SU-DHL-6 (cell line): ENCODE results near the gene NDUFA7.
"Not testable (repeated sequence)": the region's sequence is repeated elsewhere in the genome, so short reads cannot be mapped to it uniquely, and the experiment has no call there.

Experiments
- H2AFZ ChIP-seq: fragments of 200-600 bp; sonication (generic); 2 replicates; pipeline ENCODE4 v1.6.1; 2014; ENCODE audit warnings: low read depth, mild to moderate bottlenecking, moderate library complexity, mixed read lengths, antibody characterized with exemption, low read length; ENCODE audit not compliant: severe bottlenecking
- H3F3A ChIP-seq: fragments of 200-600 bp; shearing (Covaris generic); 2 replicates; pipeline ENCODE4 v1.6.0; 2016; ENCODE audit warnings: antibody characterized with exemption, mild to moderate bottlenecking; ENCODE audit not compliant: insufficient read depth
- H3K27ac ChIP-seq: fragments of 200-600 bp; sonication (generic); 2 replicates; pipeline ENCODE4 v1.5.1; 2016; ENCODE audit warnings: low read depth, mild to moderate bottlenecking, low read length, moderate library complexity, mixed read lengths
- H3K27me3 ChIP-seq: fragments of 200-600 bp; sonication (generic), shearing (Covaris generic); 2 replicates; pipeline ENCODE4 v1.6.0; 2014; ENCODE audit warnings: mild to moderate bottlenecking, low read length
- H3K36me3 ChIP-seq: fragments of 200-600 bp; sonication (generic); 2 replicates; pipeline ENCODE4 v1.6.1; 2014; ENCODE audit warnings: mild to moderate bottlenecking, low read length, mixed read lengths
- H3K4me2 ChIP-seq: fragments of 300-600, 200-600 bp; shearing (Covaris generic), sonication (generic); 2 replicates; pipeline ENCODE4 v1.6.0; 2014; ENCODE audit warnings: low read length, low read depth, mild to moderate bottlenecking; ENCODE audit not compliant: poor library complexity, severe bottlenecking
- H3K4me3 ChIP-seq: fragments of 200-600 bp; sonication (generic); 2 replicates; pipeline ENCODE4 v1.5.1; 2014; ENCODE audit warnings: antibody characterized with exemption, low read length, mild to moderate bottlenecking, mixed read lengths; ENCODE audit not compliant: insufficient read depth, poor library complexity, severe bottlenecking
- H3K79me2 ChIP-seq: fragments of 200-600 bp; sonication (generic); 2 replicates; pipeline ENCODE4 v1.6.1; 2014; ENCODE audit warnings: mild to moderate bottlenecking, low read length, moderate library complexity; ENCODE audit not compliant: insufficient read depth
- H3K9ac ChIP-seq: fragments of 200-600 bp; sonication (generic); 2 replicates; pipeline ENCODE4 v1.7.0; 2014; ENCODE audit warnings: mild to moderate bottlenecking, low read length
- H3K9me2 ChIP-seq: fragments of 200-600 bp; sonication (generic); replicated peaks from 2 replicates; pipeline ENCODE4 v1.6.1; 2014; ENCODE audit warnings: low read length; ENCODE audit not compliant: insufficient read depth
- H3K9me3 ChIP-seq: fragments of 200-600 bp; sonication (generic); 2 replicates; pipeline ENCODE4 v1.6.1; 2014; ENCODE audit warnings: low read length, mixed read lengths; ENCODE audit not compliant: insufficient read depth
- H4K20me1 ChIP-seq: fragments of 200-600 bp; sonication (generic); 2 replicates; pipeline ENCODE4 v1.6.1; 2014; ENCODE audit warnings: low read depth, mild to moderate bottlenecking, antibody characterized with exemption, low read length, moderate library complexity, mixed read lengths
- EZH2phosphoT487 ChIP-seq: fragments of 200-600 bp; sonication (generic), shearing (Covaris generic); conservative IDR thresholded peaks from 2 replicates; pipeline ENCODE4 v1.6.1; 2018; ENCODE audit warnings: mild to moderate bottlenecking, antibody characterized with exemption, low read length, moderate library complexity, mixed read lengths
- TF ChIP-seq, protein P1 (sequence below): fragments of 200-600 bp; sonication (generic); IDR thresholded peaks from one replicate; pipeline ENCODE4 v1.5.1; 2017; ENCODE audit warnings: antibody characterized with exemption, mild to moderate bottlenecking, low read length, moderate library complexity; ENCODE audit not compliant: insufficient read depth, poor library complexity, severe bottlenecking

NDUFA7 gene

DNA sequence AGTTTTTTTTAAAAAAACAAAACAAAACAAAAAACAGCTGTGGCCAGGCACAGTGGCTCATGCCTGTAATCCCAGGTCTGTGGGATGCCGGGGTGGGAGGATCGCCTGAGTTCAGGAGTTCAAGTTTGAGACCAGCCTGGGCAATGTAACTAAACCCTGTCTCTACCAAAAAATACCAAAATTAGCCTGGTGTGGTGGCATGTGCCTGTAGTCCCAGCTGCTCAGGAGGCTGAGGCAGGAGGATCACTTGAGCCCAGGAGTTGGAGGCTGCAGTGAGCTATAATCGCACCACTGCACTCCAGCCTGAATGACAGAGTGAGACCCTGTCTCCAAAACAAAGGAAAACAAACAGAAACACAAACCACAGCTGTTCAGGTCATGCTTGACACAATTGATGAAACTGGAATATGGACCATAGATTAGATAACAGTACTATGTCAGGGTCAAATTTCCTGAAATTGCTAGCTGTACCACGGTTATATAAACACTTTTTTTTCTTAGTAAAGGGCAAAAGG lies 35.9 kb upstream of the NDUFA7 start:
- no peak overlapping the region for H3K4me2 ChIP-seq
- H3K9ac ChIP-seq = no peak overlapping the region
- H4K20me1 ChIP-seq = no peaks in the 10 kb centered on the region
- no peak overlapping the region for H3K27ac ChIP-seq
- H3F3A ChIP-seq = no peaks in the 10 kb centered on the region
- no peaks in the 10 kb centered on the region for H3K27me3 ChIP-seq
- no peak for TF ChIP-seq EZH2phosphoT487
- TF ChIP-seq, protein P1, sequence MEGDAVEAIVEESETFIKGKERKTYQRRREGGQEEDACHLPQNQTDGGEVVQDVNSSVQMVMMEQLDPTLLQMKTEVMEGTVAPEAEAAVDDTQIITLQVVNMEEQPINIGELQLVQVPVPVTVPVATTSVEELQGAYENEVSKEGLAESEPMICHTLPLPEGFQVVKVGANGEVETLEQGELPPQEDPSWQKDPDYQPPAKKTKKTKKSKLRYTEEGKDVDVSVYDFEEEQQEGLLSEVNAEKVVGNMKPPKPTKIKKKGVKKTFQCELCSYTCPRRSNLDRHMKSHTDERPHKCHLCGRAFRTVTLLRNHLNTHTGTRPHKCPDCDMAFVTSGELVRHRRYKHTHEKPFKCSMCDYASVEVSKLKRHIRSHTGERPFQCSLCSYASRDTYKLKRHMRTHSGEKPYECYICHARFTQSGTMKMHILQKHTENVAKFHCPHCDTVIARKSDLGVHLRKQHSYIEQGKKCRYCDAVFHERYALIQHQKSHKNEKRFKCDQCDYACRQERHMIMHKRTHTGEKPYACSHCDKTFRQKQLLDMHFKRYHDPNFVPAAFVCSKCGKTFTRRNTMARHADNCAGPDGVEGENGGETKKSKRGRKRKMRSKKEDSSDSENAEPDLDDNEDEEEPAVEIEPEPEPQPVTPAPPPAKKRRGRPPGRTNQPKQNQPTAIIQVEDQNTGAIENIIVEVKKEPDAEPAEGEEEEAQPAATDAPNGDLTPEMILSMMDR = no peak
- no peaks in the 10 kb centered on the region for H3K79me2 ChIP-seq
- H3K9me3 ChIP-seq = no peaks in the 10 kb centered on the region
- no peaks in the 10 kb centered on the region for H3K36me3 ChIP-seq
- H3K9me2 ChIP-seq = no peaks in the 10 kb centered on the region
- H3K4me3 ChIP-seq = no peak overlapping the region
- no peak overlapping the region for H2AFZ ChIP-seq

DNA sequence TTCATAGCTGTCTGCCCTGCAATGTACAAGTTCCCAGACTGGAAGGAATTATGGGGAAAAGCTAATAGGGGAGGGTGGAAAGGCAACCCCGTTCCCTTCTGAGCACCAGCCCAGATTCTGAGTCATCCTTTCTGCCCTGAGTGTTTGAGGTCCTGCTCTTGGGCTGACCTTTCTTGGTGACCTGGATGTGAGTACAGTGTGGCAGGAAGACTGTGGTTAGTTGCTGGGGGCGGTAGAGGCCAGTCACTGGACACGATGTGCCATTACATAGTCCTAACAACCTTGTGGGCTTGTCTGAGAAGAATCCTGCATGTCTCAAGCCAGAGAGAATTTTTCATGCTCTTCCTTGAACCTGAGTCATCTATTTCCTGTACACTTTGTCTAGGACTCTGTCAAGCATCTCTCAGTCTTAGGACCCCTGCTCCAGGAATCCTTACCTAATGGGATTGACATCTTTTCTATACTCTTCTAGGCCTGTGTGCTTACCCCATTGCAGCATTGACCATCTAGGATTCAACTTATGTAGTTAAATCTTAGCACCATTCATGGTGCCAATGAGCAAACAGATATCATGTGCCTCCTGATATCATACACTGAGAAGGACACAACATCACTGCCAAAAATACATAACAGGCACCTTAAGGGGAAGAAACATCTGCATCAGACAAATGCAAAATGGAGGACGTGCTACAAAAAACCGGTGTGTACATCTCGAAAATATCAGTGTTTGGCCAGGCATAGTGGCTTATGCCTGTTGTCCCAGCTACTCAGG lies 34.6 kb upstream of the NDUFA7 start:
- no peak overlapping the region for H3K4me2 ChIP-seq
- no peak overlapping the region for H3K27ac ChIP-seq
- H3K79me2 ChIP-seq = no peaks in the 10 kb centered on the region
- no peak overlapping the region for H3K4me3 ChIP-seq
- TF ChIP-seq, protein P1 = no peak
- TF ChIP-seq EZH2phosphoT487 = no peak
- no peaks in the 10 kb centered on the region for H3K27me3 ChIP-seq
- no peak overlapping the region for H3K9ac ChIP-seq
- no peaks in the 10 kb centered on the region for H3F3A ChIP-seq
- no peaks in the 10 kb centered on the region for H3K9me3 ChIP-seq
- no peaks in the 10 kb centered on the region for H3K36me3 ChIP-seq
- no peaks in the 10 kb centered on the region for H3K9me2 ChIP-seq
- no peak overlapping the region for H2AFZ ChIP-seq
- H4K20me1 ChIP-seq = no peaks in the 10 kb centered on the region

DNA sequence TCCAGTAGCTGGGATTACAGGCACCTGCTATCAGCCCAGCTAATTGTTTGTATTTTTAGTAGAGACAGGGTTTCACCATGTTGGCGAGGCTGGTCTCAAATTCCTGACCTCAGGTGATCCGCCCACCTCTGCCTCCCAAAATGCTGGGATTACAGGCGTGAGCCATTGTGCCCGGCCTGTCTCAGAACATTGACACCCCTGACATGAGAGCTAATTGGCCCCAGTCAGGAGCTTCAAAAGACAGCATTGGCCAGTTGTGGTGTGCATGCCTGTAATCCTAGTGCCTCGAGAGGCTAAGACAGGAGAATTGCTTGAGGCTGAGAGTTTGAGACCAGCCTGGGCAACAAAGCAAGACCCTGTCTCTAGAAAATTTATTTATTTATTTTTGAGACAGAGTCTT lies 31.7 kb upstream of the NDUFA7 start:
- not testable (repeated sequence) for H3K27ac ChIP-seq, H3K27me3 ChIP-seq, H4K20me1 ChIP-seq, H2AFZ ChIP-seq, H3K9ac ChIP-seq, H3K36me3 ChIP-seq, H3K4me3 ChIP-seq, H3F3A ChIP-seq, H3K79me2 ChIP-seq, H3K9me3 ChIP-seq, H3K9me2 ChIP-seq, H3K4me2 ChIP-seq

DNA sequence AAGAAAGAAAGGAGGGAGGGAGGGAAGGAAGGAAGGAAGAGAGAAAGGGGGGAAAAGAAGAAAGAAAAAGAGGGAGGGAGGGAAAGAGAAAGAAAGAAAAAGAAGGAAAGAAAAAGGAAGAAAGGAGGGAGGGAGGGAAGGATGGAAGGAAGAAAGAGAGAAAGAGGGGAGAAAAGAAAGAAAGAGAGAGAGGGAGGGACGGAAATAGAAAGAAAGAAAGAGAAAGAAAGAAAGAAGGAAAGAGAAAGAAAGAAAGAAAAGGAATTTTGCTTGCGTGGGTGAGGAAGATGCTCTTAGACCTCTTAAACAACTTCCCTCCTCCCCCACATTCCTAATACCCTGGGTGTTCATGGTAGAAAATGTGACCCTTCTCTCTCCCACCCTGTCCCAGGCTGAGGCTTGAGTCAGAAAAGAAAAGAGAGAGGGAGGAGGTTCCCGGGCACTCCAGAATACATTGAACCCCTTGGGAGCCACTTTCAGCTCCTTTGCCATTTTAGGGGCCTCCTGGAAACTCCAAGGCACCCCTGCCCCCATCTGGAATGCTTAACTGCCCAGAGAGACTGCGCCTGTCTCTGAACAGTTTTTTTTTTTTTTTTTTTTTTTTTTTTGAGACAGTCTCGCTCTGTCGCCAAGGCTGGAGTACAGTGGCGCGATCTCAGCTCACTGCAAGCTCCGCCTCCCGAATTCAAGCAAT lies 31.1 kb upstream of the NDUFA7 start:
- H3K4me3 ChIP-seq = no peak overlapping the region
- no peak for TF ChIP-seq EZH2phosphoT487
- TF ChIP-seq, protein P1 = no peak
- no peaks in the 10 kb centered on the region for H3K36me3 ChIP-seq
- no peaks in the 10 kb centered on the region for H3F3A ChIP-seq
- H4K20me1 ChIP-seq = no peaks in the 10 kb centered on the region
- H3K4me2 ChIP-seq = no peak overlapping the region
- H3K27ac ChIP-seq = no peak overlapping the region
- H3K9me2 ChIP-seq = no peaks in the 10 kb centered on the region
- H3K9ac ChIP-seq = no peak overlapping the region
- no peaks in the 10 kb centered on the region for H3K79me2 ChIP-seq
- no peaks in the 10 kb centered on the region for H3K27me3 ChIP-seq
- H2AFZ ChIP-seq = no peak overlapping the region
- H3K9me3 ChIP-seq = no peaks in the 10 kb centered on the region

DNA sequence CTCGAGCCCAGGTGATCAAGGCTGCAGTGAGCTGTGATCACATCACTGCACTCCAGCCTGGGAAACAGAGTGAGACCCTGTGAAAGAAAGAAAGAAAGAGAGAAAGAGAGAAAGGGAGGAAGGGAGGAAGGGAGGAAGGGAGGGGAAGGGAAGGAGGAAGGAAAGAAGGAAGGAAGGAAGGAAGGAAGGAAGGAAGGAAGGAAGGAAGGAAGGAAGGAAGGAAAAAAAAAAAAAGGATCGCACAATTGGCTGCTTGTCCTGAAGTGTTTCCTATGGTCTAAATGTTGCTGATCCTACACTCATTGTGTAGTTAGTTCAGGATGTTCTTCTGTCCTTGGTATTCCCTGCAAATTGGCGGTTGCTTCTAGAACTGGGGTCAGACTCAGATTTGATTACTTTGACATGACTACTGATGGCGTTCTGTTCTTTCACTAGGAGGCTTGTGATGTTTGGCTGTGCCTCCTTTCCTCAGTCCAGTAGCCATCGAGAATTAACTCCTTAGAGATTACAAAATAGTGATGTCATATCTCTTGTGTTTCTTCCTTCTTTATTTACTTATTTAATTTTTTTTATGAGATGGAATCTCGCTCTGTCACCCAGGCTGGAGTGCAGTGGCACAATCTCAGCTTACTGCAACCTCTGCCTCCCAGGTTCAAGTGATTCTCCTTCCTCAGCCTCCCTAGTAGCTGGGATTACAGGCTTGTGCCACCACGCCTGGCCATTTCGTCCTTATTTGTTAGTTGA lies 28.6 kb upstream of the NDUFA7 start:
- not testable (repeated sequence) for H4K20me1 ChIP-seq, H3K4me2 ChIP-seq, H3F3A ChIP-seq, H3K9ac ChIP-seq, H3K27ac ChIP-seq, H3K36me3 ChIP-seq, H3K79me2 ChIP-seq, H2AFZ ChIP-seq, H3K27me3 ChIP-seq, H3K9me3 ChIP-seq, H3K4me3 ChIP-seq, H3K9me2 ChIP-seq
